Erythroblast (primary cell): ENCODE measurements around the gene PKM.

Experiments
- GATA1 ChIP-seq: IDR thresholded peaks from 2 replicates; pipeline ENCODE4 v1.6.1; 2011; ENCODE audit warnings: low read depth, mild to moderate bottlenecking, control low read depth, low read length, moderate library complexity
- POLR2A ChIP-seq: IDR thresholded peaks from 2 replicates; pipeline ENCODE4 v1.6.1; 2011; ENCODE audit warnings: mild to moderate bottlenecking, low read length

DNA sequence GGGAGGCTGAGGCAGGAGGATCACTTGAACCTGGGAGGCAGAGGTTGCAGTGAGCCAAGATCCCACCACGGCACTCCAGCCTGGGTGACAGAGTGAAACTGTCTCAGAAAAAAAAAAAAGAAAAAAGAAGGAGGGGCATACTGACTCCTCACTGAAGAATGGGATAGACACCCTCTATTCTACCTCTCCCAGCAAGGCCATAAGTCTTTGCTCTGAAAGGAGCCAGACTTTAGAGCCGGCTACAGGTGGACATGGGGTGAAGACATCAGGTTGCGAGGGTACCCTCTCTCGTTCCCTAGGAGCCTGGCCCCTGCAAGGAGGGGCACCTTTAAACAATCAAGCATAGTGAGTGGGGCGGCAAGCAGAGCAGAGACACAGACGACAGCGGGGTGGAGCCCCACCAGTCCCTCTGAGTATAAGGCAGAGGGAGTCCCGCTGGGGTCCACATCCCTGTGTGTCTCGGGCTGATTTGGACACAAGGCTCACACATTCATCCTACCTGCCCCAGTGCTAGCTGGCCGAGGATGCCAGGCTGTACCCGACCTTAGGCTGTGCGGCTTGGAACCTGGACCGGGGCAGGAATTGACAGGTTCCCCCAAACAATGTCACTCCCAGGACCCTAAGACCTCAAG lies 34.5 kb downstream of the PKM start:
- TF ChIP-seq POLR2A, result no peak
- no peak for TF ChIP-seq GATA1
